PC-3 (cell line): Measurements from ENCODE around the gene NAV2. TPM values are rescaled to one million over a fixed set of nuclear protein-coding genes. Genes with fewer than 3 reads are reported as not detected.

ENCODE experiments used
- ATAC-seq: fragments of 200-7000 bp; cut with Tn5 transposase; 2 replicates; pipeline ENCODE4 v1.9.1; 2020; ENCODE audit warnings: mild to moderate bottlenecking, moderate library complexity
- BruUV-seq: library from RNA; stranded (reverse); fragments of 400-500 nt; replicated peaks from 2 replicates; lab custom pipeline; 2021; lab: Mats Ljungman, UMichigan
- CTCF ChIA-PET: fragments of 300-600 bp; sonication (Branson Sonifier 250); formaldehyde crosslinking; loops from one replicate; lab custom pipeline; 2022; ENCODE audit warnings: antibody characterized with exemption; lab: Charles Lee
- POLR2A ChIA-PET: fragments of 300-600 bp; sonication (Branson Sonifier 250); formaldehyde crosslinking; loops from one replicate; lab custom pipeline; 2022; ENCODE audit warnings: antibody characterized with exemption; ENCODE audit not compliant: unreplicated experiment; lab: Charles Lee
- DNase-seq: peaks from one replicate; pipeline ENCODE4 v3.0.0-alpha.2; 2015
- H2AFZ ChIP-seq: fragments of 300-600 bp; sonication (generic); 2 replicates; pipeline ENCODE4 v1.6.0; 2016; ENCODE audit warnings: antibody characterized with exemption, low read length
- H3F3A ChIP-seq: fragments of 300-600 bp; sonication (generic); one replicate; pipeline ENCODE4 v1.6.0; 2017; ENCODE audit warnings: antibody characterized with exemption, low read length, control low read depth, mild to moderate bottlenecking; ENCODE audit not compliant: unreplicated experiment
- H3K27ac ChIP-seq: fragments of 300-600 bp; sonication (generic); 2 replicates; pipeline ENCODE4 v1.5.1; 2016; ENCODE audit warnings: mild to moderate bottlenecking, low read length
- H3K27me3 ChIP-seq: fragments of 300-600 bp; sonication (generic); 2 replicates; pipeline ENCODE4 v1.6.1; 2016; ENCODE audit warnings: low read length, mixed read lengths
- H3K36me3 ChIP-seq: fragments of 300-600 bp; sonication (generic); 2 replicates; pipeline ENCODE4 v1.6.1; 2016; ENCODE audit warnings: low read depth, mixed run types, low read length, mixed read lengths
- H3K4me1 ChIP-seq: fragments of 300-600 bp; sonication (generic); 2 replicates; pipeline ENCODE4 v1.5.1; 2016; ENCODE audit warnings: low read length; ENCODE audit not compliant: insufficient read depth
- H3K4me2 ChIP-seq: fragments of 300-600 bp; sonication (generic); 2 replicates; pipeline ENCODE4 v1.6.0; 2016; ENCODE audit warnings: low read length
- H3K4me3 ChIP-seq: fragments of 300-600 bp; sonication (generic); 2 replicates; pipeline ENCODE4 v1.5.1; 2016; ENCODE audit warnings: mild to moderate bottlenecking, low read length, mixed read lengths
- H3K79me2 ChIP-seq: fragments of 300-600 bp; sonication (generic); 2 replicates; pipeline ENCODE4 v1.6.1; 2017; ENCODE audit warnings: low read length, mixed read lengths
- H3K9ac ChIP-seq: fragments of 300-600 bp; sonication (generic); 2 replicates; pipeline ENCODE4 v1.6.0; 2016; ENCODE audit warnings: mild to moderate bottlenecking, low read length
- H3K9me2 ChIP-seq: fragments of 300-600 bp; sonication (generic); replicated peaks from 2 replicates; pipeline ENCODE4 v1.6.1; 2016; ENCODE audit warnings: mixed run types, low read length, mixed read lengths
- H3K9me3 ChIP-seq: fragments of 300-600 bp; sonication (generic); 2 replicates; pipeline ENCODE4 v1.6.1; 2016; ENCODE audit warnings: low read length, mixed read lengths
- H4K20me1 ChIP-seq: fragments of 300-600 bp; sonication (generic); 2 replicates; pipeline ENCODE4 v1.6.1; 2016; ENCODE audit warnings: low read length, mixed read lengths
- CTCF ChIP-seq: fragments of 300-600 bp; sonication (generic); conservative IDR thresholded peaks from 2 replicates; pipeline ENCODE4 v1.5.1; 2017; ENCODE audit warnings: antibody characterized with exemption, low read depth, mild to moderate bottlenecking, low read length
- EZH2 ChIP-seq: fragments of 300-600 bp; sonication (generic); IDR thresholded peaks from one replicate; pipeline ENCODE4 v1.6.1; 2017; ENCODE audit warnings: antibody characterized with exemption, mild to moderate bottlenecking, low read length; ENCODE audit not compliant: unreplicated experiment
- EZH2phosphoT487 ChIP-seq: fragments of 300-600 bp; sonication (generic); IDR thresholded peaks from 2 replicates; pipeline ENCODE4 v1.6.1; 2018; ENCODE audit warnings: mild to moderate bottlenecking, antibody characterized with exemption, low read length, borderline replicate concordance
- intact Hi-C: fragments of 100-400 bp; cut with micrococcal nuclease; formaldehyde crosslinking; loops from 2 replicates; pipeline ENCODE4 v1.9.0; 2023
- total RNA-seq: library from RNA; depleted of rRNA; stranded (reverse); fragments of >200 nt; gene quantifications from 2 replicates; pipeline ENCODE4 v1.2.3, GENCODE V29; 2014

The NAV2 gene
- total RNA-seq, 1 experiment from 2014 or later = 10.4 TPM

GRCh38 chr11:20020198-20020597 lies 307.6 kb downstream of the NAV2 start:
- H2AFZ ChIP-seq = no peak overlapping the region
- H3K9me3 ChIP-seq = no peaks in the 10 kb centered on the region
- H4K20me1 ChIP-seq = no peaks in the 10 kb centered on the region
- H3K4me3 ChIP-seq = no peak overlapping the region
- no peak overlapping the region for H3K9ac ChIP-seq
- no peaks in the 10 kb centered on the region for H3K36me3 ChIP-seq
- no peaks in the 10 kb centered on the region for H3K9me2 ChIP-seq
- H3K79me2 ChIP-seq = no peaks in the 10 kb centered on the region
- no peak overlapping the region for H3K27ac ChIP-seq
- ATAC-seq = no peak
- CTCF ChIA-PET = no interaction called here
- H3K27me3 ChIP-seq = no peaks in the 10 kb centered on the region
- intact Hi-C loops = no loop called here
- TF ChIP-seq EZH2 = no peak
- no peak for TF ChIP-seq CTCF
- no peak for TF ChIP-seq EZH2phosphoT487
- BruUV-seq = no TSS peak
- H3K4me2 ChIP-seq = no peak overlapping the region
- H3K4me1 ChIP-seq = peaks cover 24% of the 10 kb centered on the region
- peaks cover 4% of the 10 kb centered on the region for H3F3A ChIP-seq
- POLR2A ChIA-PET = no interaction called here
- DNase-seq = no peak

- Histone ChIP-seq H3K9ac (no peak overlapping the region), H3K27ac (peak overlapping the region; percentile 77; the same call in 1 of the 2 replicates), H3K27me3 (no peaks in the 10 kb centered on the region), H4K20me1 (no peaks in the 10 kb centered on the region), H2AFZ (no peak overlapping the region), H3K4me2 (no peak overlapping the region), H3K4me3 (no peak overlapping the region), H3F3A (peaks cover 4% of the 10 kb centered on the region), H3K79me2 (no peaks in the 10 kb centered on the region), H3K9me2 (no peaks in the 10 kb centered on the region), H3K36me3 (no peaks in the 10 kb centered on the region), H3K9me3 (no peaks in the 10 kb centered on the region), H3K4me1 (peaks cover 24% of the 10 kb centered on the region)
- intact Hi-C loops = no loop called here
- no TSS peak for BruUV-seq
- ChIA-PET CTCF (no interaction called here), POLR2A (no interaction called here)
- no peak for ATAC-seq
- DNase-seq = no peak
- TF ChIP-seq CTCF (no peak), EZH2phosphoT487 (no peak), EZH2 (no peak)
Measured at GRCh38 chr11:20020716-20021115, 308.1 kb downstream of the NAV2 start.

GRCh38 chr11:20021212-20021611 lies 308.6 kb downstream of the NAV2 start:
- no peaks in the 10 kb centered on the region for H3K27me3 ChIP-seq
- no peaks in the 10 kb centered on the region for H3K79me2 ChIP-seq
- no peaks in the 10 kb centered on the region for H4K20me1 ChIP-seq
- BruUV-seq = no TSS peak
- H3K27ac ChIP-seq = peak overlapping the region; percentile 77
- H3K4me3 ChIP-seq = no peak overlapping the region
- no peaks in the 10 kb centered on the region for H3K9me3 ChIP-seq
- peak; percentile 71 for ATAC-seq
- no peaks in the 10 kb centered on the region for H3K9me2 ChIP-seq
- peak overlapping the region; percentile 40; the same call in 1 of the 2 replicates for H3K9ac ChIP-seq
- H3K4me1 ChIP-seq = peaks cover 24% of the 10 kb centered on the region
- peak overlapping the region; percentile 32 for H3K4me2 ChIP-seq
- H3F3A ChIP-seq = peaks cover 4% of the 10 kb centered on the region
- intact Hi-C loops = no loop called here
- H3K36me3 ChIP-seq = no peaks in the 10 kb centered on the region
- CTCF ChIA-PET = interaction anchor here (0.7 kb wide), 1 partner anchor 270 kb away, joined by 3 read pairs; no protein-coding TSS in a partner anchor
- DNase-seq = peak; percentile 63
- no peak overlapping the region for H2AFZ ChIP-seq
- POLR2A ChIA-PET = no interaction called here
- TF ChIP-seq EZH2 (no peak), CTCF (no peak), EZH2phosphoT487 (no peak)
